H1 (cell line): Measurements from ENCODE around the gene FAM228A. TPM values are rescaled to one million over a fixed set of nuclear protein-coding genes. Genes with fewer than 3 reads are reported as not detected.
A peak's percentile ranks its signal among the peaks of the same experiment; 100 is the strongest.

Source experiments
- CTCF ChIA-PET: fragments of 300-600 bp; sonication (Branson Sonifier 250); formaldehyde crosslinking; loops from one replicate; lab custom pipeline; 2021; ENCODE audit not compliant: partially characterized antibody; lab: Charles Lee
- POLR2A ChIA-PET: fragments of 300-600 bp; sonication (Branson Sonifier 250); formaldehyde crosslinking; loops from one replicate; lab custom pipeline; 2021; ENCODE audit warnings: inconsistent platforms; ENCODE audit not compliant: partially characterized antibody; lab: Charles Lee
- DNase-seq, 2 experiments: peaks; one replicate each; pipeline versions ENCODE4 v3.0.0 to v3.0.0-alpha.2; 2010 to 2022; ENCODE audit warnings: low spot score in 2 of 2, low read depth in 1 of 2, mixed read lengths in 1 of 2
- FAIRE-seq: peaks from 2 replicates; lab custom pipeline; 2011; peaks lifted over from hg19 to GRCh38; lab: Jason Lieb, UNC
- H2AFZ ChIP-seq: 2 replicates; pipeline ENCODE4 v1.8.1; 2012; ENCODE audit warnings: low read length, inconsistent platforms
- H2AK5ac ChIP-seq: 2 replicates; pipeline ENCODE4 v1.6.1; 2013; ENCODE audit warnings: low read depth, low read length
- H2BK120ac ChIP-seq: replicated peaks from 2 replicates; pipeline ENCODE3; 2013; ENCODE audit warnings: low read depth, low read length, inconsistent platforms
- H2BK12ac ChIP-seq: 2 replicates; pipeline ENCODE4 v1.6.1; 2013; ENCODE audit warnings: low read depth, low read length
- H2BK15ac ChIP-seq: 2 replicates; pipeline ENCODE4 v1.6.1; 2013; ENCODE audit warnings: low read length
- H2BK20ac ChIP-seq: 2 replicates; pipeline ENCODE4 v1.6.1; 2013; ENCODE audit warnings: low read length
- H2BK5ac ChIP-seq: 2 replicates; pipeline ENCODE4 v1.6.1; 2013; ENCODE audit warnings: low read depth, low read length
- H3K14ac ChIP-seq: 2 replicates; pipeline ENCODE4 v1.6.1; 2013; ENCODE audit warnings: inconsistent platforms; ENCODE audit not compliant: insufficient read length
- H3K18ac ChIP-seq: 2 replicates; pipeline ENCODE4 v1.6.1; 2013; ENCODE audit warnings: low read length; ENCODE audit errors: extremely low read depth
- H3K23ac ChIP-seq: 2 replicates; pipeline ENCODE4 v1.6.1; 2013; ENCODE audit warnings: inconsistent platforms; ENCODE audit not compliant: insufficient read length
- H3K23me2 ChIP-seq: 2 replicates; pipeline ENCODE4 v1.6.1; 2013; ENCODE audit warnings: low read depth, low read length
- H3K27ac ChIP-seq: 2 replicates; pipeline ENCODE4 v1.6.1; 2011; ENCODE audit warnings: low read depth, low read length, inconsistent platforms
- H3K27me3 ChIP-seq, 4 experiments: replicated peaks in 1 of 4; 1 replicate in 1 of 4; 2 replicates in 3 of 4; pipeline versions ENCODE4 v1.6.1 to v1.8.1; 2011 to 2013; ENCODE audit warnings: low read length in 3 of 4, mild to moderate bottlenecking in 3 of 4, inconsistent platforms in 2 of 4, mixed read lengths in 2 of 4, moderate library complexity in 1 of 4; ENCODE audit not compliant: control insufficient read depth in 3 of 4, insufficient read depth in 3 of 4; ENCODE audit errors: extremely low read depth in 1 of 4
- H3K36me3 ChIP-seq, 4 experiments: 2 replicates each; pipeline versions ENCODE4 v1.6.1 to v1.8.1; 2011 to 2013; ENCODE audit warnings: mild to moderate bottlenecking in 4 of 4, low read length in 3 of 4, moderate library complexity in 2 of 4, control low read depth in 1 of 4, inconsistent platforms in 1 of 4; ENCODE audit not compliant: insufficient read depth in 4 of 4, control insufficient read depth in 2 of 4
- H3K4ac ChIP-seq: replicated peaks from 2 replicates; pipeline ENCODE3; 2013; ENCODE audit warnings: low read length, low read depth, mixed read lengths, inconsistent platforms; ENCODE audit not compliant: insufficient read length
- H3K4me1 ChIP-seq, 4 experiments: replicated peaks in 1 of 4; 1 replicate in 1 of 4; 2 replicates in 3 of 4; pipeline versions ENCODE4 v1.6.1 to v1.8.1; 2011 to 2013; ENCODE audit warnings: low read length in 3 of 4, inconsistent platforms in 2 of 4, mixed read lengths in 1 of 4; ENCODE audit not compliant: insufficient read depth in 4 of 4, control insufficient read depth in 3 of 4
- H3K4me2 ChIP-seq, 2 experiments: 2 replicates each; pipeline versions ENCODE4 v1.6.1 to v1.8.1; 2011 to 2013; ENCODE audit warnings: low read depth in 2 of 2, low read length in 2 of 2, control low read depth in 1 of 2, inconsistent platforms in 1 of 2, mild to moderate bottlenecking in 1 of 2; ENCODE audit not compliant: insufficient read depth in 1 of 2
- H3K4me3 ChIP-seq, 4 experiments: fragments of 200-600, 300-600 bp in 1 of 4; sonication (generic), shearing (Covaris generic), sonication (Bioruptor Twin) in 1 of 4; 2 replicates each; pipeline versions ENCODE4 v1.5.1 to v1.8.1; 2011 to 2016; ENCODE audit warnings: low read length in 4 of 4, low read depth in 3 of 4, control low read depth in 2 of 4, inconsistent platforms in 2 of 4, mild to moderate bottlenecking in 2 of 4, mixed read lengths in 1 of 4, moderate library complexity in 1 of 4; ENCODE audit not compliant: insufficient read depth in 2 of 4; ENCODE audit errors: extremely low read depth in 1 of 4
- H3K56ac ChIP-seq: replicated peaks from 2 replicates; pipeline ENCODE3; 2013; ENCODE audit warnings: low read depth, mild to moderate bottlenecking, mixed read lengths, low read length, inconsistent platforms; ENCODE audit not compliant: insufficient read length
- H3K79me1 ChIP-seq: 2 replicates; pipeline ENCODE4 v1.6.1; 2013; ENCODE audit warnings: low read depth, low read length, control low read depth
- H3K79me2 ChIP-seq, 2 experiments: 2 replicates each; pipeline versions ENCODE4 v1.6.1 to v1.8.1; 2012 to 2013; ENCODE audit warnings: low read length in 2 of 2, mild to moderate bottlenecking in 2 of 2, inconsistent platforms in 1 of 2; ENCODE audit not compliant: insufficient read depth in 2 of 2, control insufficient read depth in 1 of 2
- H3K9ac ChIP-seq, 4 experiments: replicated peaks in 1 of 4; 1 replicate in 1 of 4; 2 replicates in 3 of 4; pipeline versions ENCODE4 v1.6.1 to v1.8.1; 2011 to 2013; ENCODE audit warnings: low read depth in 3 of 4, low read length in 3 of 4, control low read depth in 2 of 4, mild to moderate bottlenecking in 2 of 4, moderate library complexity in 2 of 4, inconsistent platforms in 1 of 4; ENCODE audit errors: extremely low read depth in 1 of 4
- H3K9me3 ChIP-seq, 2 experiments: 2 replicates each; pipeline versions ENCODE4 v1.6.1 to v1.8.1; 2012 to 2013; ENCODE audit warnings: mild to moderate bottlenecking in 2 of 2, moderate library complexity in 2 of 2, control low read depth in 1 of 2, inconsistent platforms in 1 of 2, low read depth in 1 of 2, low read length in 1 of 2, mixed read lengths in 1 of 2; ENCODE audit not compliant: insufficient read depth in 2 of 2
- H4K20me1 ChIP-seq, 2 experiments: replicated peaks in 1 of 2; 2 replicates each; pipeline versions ENCODE3 to v1.8.1; 2011 to 2013; ENCODE audit warnings: inconsistent platforms in 2 of 2, low read length in 2 of 2, mild to moderate bottlenecking in 1 of 2; ENCODE audit not compliant: insufficient read depth in 2 of 2, control insufficient read depth in 1 of 2
- H4K5ac ChIP-seq: 2 replicates; pipeline ENCODE4 v1.6.1; 2013; ENCODE audit warnings: low read length, low read depth, mixed read lengths, inconsistent platforms; ENCODE audit not compliant: insufficient read length
- H4K8ac ChIP-seq: 2 replicates; pipeline ENCODE4 v1.8.0; 2013; ENCODE audit warnings: mild to moderate bottlenecking, moderate library complexity, low read length, inconsistent platforms; ENCODE audit not compliant: insufficient read depth; ENCODE audit errors: extremely low read depth
- H4K91ac ChIP-seq: replicated peaks from 2 replicates; pipeline ENCODE3; 2013; ENCODE audit warnings: low read length, mixed read lengths, inconsistent platforms; ENCODE audit not compliant: insufficient read length
- BACH1 ChIP-seq: IDR thresholded peaks from 2 replicates; pipeline ENCODE4 v1.6.1; 2012; ENCODE audit warnings: low read length, improper control_type of control experiment
- CBX5 ChIP-seq: fragments of 300-800, 300-1000 bp; sonication (generic); IDR thresholded peaks from 2 replicates; pipeline ENCODE4 v1.7.1; 2016; ENCODE audit warnings: antibody characterized with exemption, low read length, low read depth
- EGR1 ChIP-seq: IDR thresholded peaks from 2 replicates; pipeline ENCODE4 v1.6.1; 2011; ENCODE audit warnings: low read depth, low read length, borderline replicate concordance
- HDAC2 ChIP-seq, 2 experiments: fragments of 300-600 bp in 1 of 2; sonication (generic) in 1 of 2; IDR thresholded peaks; 2 replicates each; pipeline ENCODE4 v1.6.1; 2011 to 2012; ENCODE audit warnings: low read depth in 2 of 2, low read length in 2 of 2, mild to moderate bottlenecking in 2 of 2, moderate library complexity in 2 of 2, borderline replicate concordance in 1 of 2, inconsistent platforms in 1 of 2
- KDM4A ChIP-seq: IDR thresholded peaks from one replicate; pipeline ENCODE4 v1.7.1; 2012; ENCODE audit warnings: low read depth, mild to moderate bottlenecking, moderate library complexity, low read length, inconsistent platforms; ENCODE audit not compliant: severe bottlenecking
- PHF8 ChIP-seq: fragments of 200-600 bp; sonication (generic); conservative IDR thresholded peaks from 2 replicates; pipeline ENCODE4 v1.7.1; 2012; ENCODE audit warnings: low read depth, mild to moderate bottlenecking, inconsistent platforms, low read length, moderate library complexity
- RXRA ChIP-seq: IDR thresholded peaks from 2 replicates; pipeline ENCODE4 v1.6.1; 2011; ENCODE audit warnings: low read depth, mild to moderate bottlenecking, low read length, moderate library complexity; ENCODE audit not compliant: insufficient read depth
- SIRT6 ChIP-seq: IDR thresholded peaks from one replicate; pipeline ENCODE4 v1.7.1; 2012; ENCODE audit warnings: low read length, inconsistent platforms
- WGBS, 2 experiments: shearing (Covaris generic) in 1 of 2; methylation state at CpG; one replicate each; pipeline versions ENCODE4 v1.1.6 to v1.1.7; 2013 to 2015; ENCODE audit warnings: low lambda C conversion rate in 2 of 2, mixed read lengths in 2 of 2, inconsistent platforms in 1 of 2, low coverage in 1 of 2, missing lambda C conversion rate in 1 of 2; ENCODE audit not compliant: insufficient replicate concordance in 2 of 2, insufficient coverage in 1 of 2, insufficient read length in 1 of 2; ENCODE audit errors: extremely low coverage in 1 of 2, missing lambda C conversion rate in 1 of 2; 5-methylcytosine and 5-hydroxymethylcytosine counted together
- polyA plus RNA-seq, 7 experiments: library from polyadenylated mRNA; depleted of rRNA in 3 of 7; stranded (reverse) in 5 of 7; unstranded in 2 of 7; fragments of >200 nt in 5 of 7; fragments of 200-250 nt in 2 of 7; gene quantifications; 1 replicate in 5 of 7; 2 replicates in 1 of 7; 4 replicates in 1 of 7; pipeline versions ENCODE4 v1.2.1 to v1.2.3, GENCODE V29; 2011 to 2013; ENCODE audit warnings: missing spikeins in 2 of 7, mixed read lengths in 2 of 7
- total RNA-seq: library from RNA; stranded (reverse); fragmentation: NEBNext Ultra II Directional; extraction: Animal tissue kit (Norgen Biotek cat#: 25700); gene quantifications from 2 replicates; pipeline ENCODE4 v1.2.1, GENCODE V29; 2021

Gene FAM228A
- total and polyA plus RNA-seq, 2 of the 8 experiments (the other 6 are each of a cell fraction or from before 2014, with no cell fraction given): not detected

GRCh38 chr2:24199968-24200590 is 25.2 kb downstream of the FAM228A start:
- Histone ChIP-seq H3K18ac (no peak overlapping the region), H3K27me3 (no peaks in the 10 kb centered on the region; a peak in 1 of 7 replicates), H2BK5ac (no peak overlapping the region), H3K27ac (no peak overlapping the region), H3K9ac (no peak overlapping the region), H4K5ac (no peak overlapping the region), H2BK20ac (no peak overlapping the region), H3K56ac (no peak overlapping the region), H3K79me2 (no peaks in the 10 kb centered on the region), H3K36me3 (no peaks in the 10 kb centered on the region), H4K8ac (no peak overlapping the region), H3K23ac (no peak overlapping the region), H2AFZ (no peak overlapping the region), H4K91ac (no peak overlapping the region), H3K9me3 (no peaks in the 10 kb centered on the region), H2AK5ac (no peak overlapping the region), H3K4me2 (no peak overlapping the region), H3K4me3 (no peak overlapping the region), H3K23me2 (no peaks in the 10 kb centered on the region), H3K79me1 (no peaks in the 10 kb centered on the region), H3K4me1 (no peaks in the 10 kb centered on the region), H2BK120ac (no peak overlapping the region), H4K20me1 (peaks cover 0 to 2% of the 10 kb centered on the region in 2 experiments), H3K14ac (no peak overlapping the region), H2BK15ac (no peak overlapping the region), H2BK12ac (no peak overlapping the region), H3K4ac (peak overlapping the region; percentile 46)
- TF ChIP-seq EGR1: no peak
- no peak for TF ChIP-seq RXRA
- TF ChIP-seq SIRT6: no peak
- TF ChIP-seq BACH1: no peak
- no peak for TF ChIP-seq HDAC2 (IDR thresholded peaks at IDR 0.05; ENCODE audit: borderline replicate concordance in 1 of 2, low read depth in 2 of 2, low read length in 2 of 2)
- no peak for TF ChIP-seq CBX5
- TF ChIP-seq PHF8: no peak
- TF ChIP-seq KDM4A: no peak
- ChIA-PET POLR2A (interaction anchor here (0.6 to 2.3 kb wide), 2 partner anchors 13 to 145 kb away, joined by 3 to 6 read pairs; no protein-coding TSS in a partner anchor), CTCF (interaction anchor here (0.6 to 2.2 kb wide), 4 partner anchors 9 to 159 kb away, joined by 3 to 9 read pairs (median 6); no protein-coding TSS in a partner anchor)
- no peak for FAIRE-seq
- no peak for DNase-seq
- WGBS, 2 experiments: 79% methylated on average over 11 of the region's 12 CpGs; no CpG with 5 or more reads in 1 of the 2 experiments
